Ramos (cell line): ENCODE data around the gene YJEFN3.

Experiments used
- in situ Hi-C: fragments of 300-500 bp; cut with MboI; formaldehyde crosslinking; loops from one replicate; pipeline ENCODE4 v1.14.3; 2022; ENCODE audit warnings: low sequenced_read_pairs; ENCODE audit not compliant: unreplicated experiment

Gene YJEFN3

GRCh38 chr19:19548915-19549759 lies 20.4 kb downstream of the YJEFN3 start:
- in situ Hi-C loops: loop anchor here (25.0 kb wide), 2 partner anchors 413 to 713 kb away; no protein-coding TSS in a partner anchor

GRCh38 chr19:19549804-19550464 lies 21.2 kb downstream of the YJEFN3 start:
- in situ Hi-C loops: loop anchor here (25.0 kb wide), 2 partner anchors 412 to 712 kb away; no protein-coding TSS in a partner anchor

GRCh38 chr19:19550485-19550929 lies 21.8 kb downstream of the YJEFN3 start:
- in situ Hi-C loops: no loop called here

GRCh38 chr19:19550972-19551852 lies 22.5 kb downstream of the YJEFN3 start:
- in situ Hi-C loops: no loop called here

GRCh38 chr19:19551853-19552192 lies 23.1 kb downstream of the YJEFN3 start:
- in situ Hi-C loops: no loop called here

GRCh38 chr19:19552798-19553197 lies 24.1 kb downstream of the YJEFN3 start:
- in situ Hi-C loops: no loop called here

- in situ Hi-C loops: no loop called here
Measured at GRCh38 chr19:19553670-19554069, 25.0 kb downstream of the YJEFN3 start.

- in situ Hi-C loops: no loop called here
Measured at GRCh38 chr19:19554074-19555023, 25.6 kb downstream of the YJEFN3 start.

- in situ Hi-C loops: no loop called here
Measured at GRCh38 chr19:19558055-19558454, 29.3 kb downstream of the YJEFN3 start.

- in situ Hi-C loops: no loop called here
Measured at GRCh38 chr19:19558636-19559035, 29.9 kb downstream of the YJEFN3 start.

GRCh38 chr19:19559931-19560330 lies 31.2 kb downstream of the YJEFN3 start:
- in situ Hi-C loops: no loop called here

- in situ Hi-C loops: no loop called here
Measured at GRCh38 chr19:19561946-19562664, 33.4 kb downstream of the YJEFN3 start.

GRCh38 chr19:19562665-19563347 lies 34.1 kb downstream of the YJEFN3 start:
- in situ Hi-C loops: no loop called here

GRCh38 chr19:19563348-19563848 lies 34.7 kb downstream of the YJEFN3 start:
- in situ Hi-C loops: no loop called here

GRCh38 chr19:19566306-19566705 lies 37.6 kb downstream of the YJEFN3 start:
- in situ Hi-C loops: no loop called here

GRCh38 chr19:19567391-19567790 lies 38.7 kb downstream of the YJEFN3 start:
- in situ Hi-C loops: no loop called here

- in situ Hi-C loops: no loop called here
Measured at GRCh38 chr19:19568802-19569756, 40.4 kb downstream of the YJEFN3 start.
